ENCODE data around the gene WNT4.

DNA sequence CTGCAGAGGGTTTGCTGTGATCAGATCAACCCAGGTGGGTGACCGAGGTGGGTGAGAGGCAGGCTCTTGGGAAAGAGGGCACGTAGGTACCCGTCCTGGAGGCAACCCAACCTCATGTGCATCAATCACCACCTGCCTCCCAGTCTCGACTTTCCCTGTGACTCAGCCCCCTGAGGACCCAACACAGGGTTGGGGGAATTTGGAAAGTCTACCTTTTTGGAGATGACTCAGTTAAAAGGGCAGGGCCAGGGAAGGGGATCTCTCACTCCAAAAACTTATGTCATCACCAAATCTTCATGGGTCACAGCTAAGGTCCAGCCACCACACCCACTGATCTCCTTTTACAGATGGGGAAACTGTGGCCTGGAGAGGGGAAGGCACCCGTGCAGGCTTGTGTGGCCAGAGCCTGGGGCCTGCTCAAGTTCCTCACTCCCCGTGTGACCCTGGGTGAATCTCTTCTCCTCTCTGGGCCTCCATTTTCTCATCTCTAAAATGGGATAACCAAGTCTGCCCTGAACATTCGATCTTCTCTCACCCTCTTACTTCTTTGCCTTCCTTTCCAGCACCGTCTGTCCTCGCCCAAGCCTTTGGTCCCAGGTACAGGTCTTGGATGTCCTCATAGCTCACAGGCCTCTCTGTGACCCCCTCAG is 34.6 kb upstream of the WNT4 start:
- TF ChIP-seq TOX (CRISPR knock-in tag; IDR thresholded peaks at IDR 0.05; ENCODE audit: borderline replicate concordance): no peak
- no peak for TF ChIP-seq ISL1 (CRISPR knock-in tag; IDR thresholded peaks at IDR 0.05)

Measured in SK-N-SH treated with all-trans-retinoic acid at 6 μM for 48 hours (cell line).